HG03064 (cell line): Measurements from ENCODE around the gene NARS2.

ENCODE experiments used
- ATAC-seq: cut with Tn5 transposase; IDR thresholded peaks from one replicate; pipeline ENCODE4 v1.9.1; 2021; ENCODE audit warnings: low read depth; ENCODE audit not compliant: unreplicated experiment

Gene NARS2

GRCh38 chr11:78390809-78391208 lies 183.9 kb downstream of the NARS2 start:
- no peak for ATAC-seq

GRCh38 chr11:78386215-78386941 lies 188.3 kb downstream of the NARS2 start:
- ATAC-seq = no peak
